Activated CD4-positive, alpha-beta memory T cell treated with anti-CD3 and anti-CD28 coated beads, Interleukin-2, amount 10 ng/mL, durations not matched to agents 7 days and 5 days (primary cell): ENCODE results near the gene MKNK2. TPM values are rescaled to one million over a fixed set of nuclear protein-coding genes. Genes with fewer than 3 reads are reported as not detected.
"Not testable (repeated sequence)": the region's sequence is repeated elsewhere in the genome, so short reads cannot be mapped to it uniquely, and the experiment has no call there.

Experiments
- CTCF ChIA-PET: fragments of 350-600 bp; sonication (Branson Sonifier 250); formaldehyde crosslinking; loops from one replicate; lab custom pipeline; 2021; ENCODE audit warnings: antibody characterized with exemption, inconsistent platforms; lab: Charles Lee
- POLR2A ChIA-PET: fragments of 350-600 bp; sonication (Branson Sonifier 250); formaldehyde crosslinking; loops from one replicate; lab custom pipeline; 2021; ENCODE audit warnings: antibody characterized with exemption; lab: Charles Lee
- DNase-seq: peaks from one replicate; pipeline ENCODE4 v3.0.0-alpha.2; 2020
- H3K27ac Mint-ChIP-seq: one replicate; pipeline ENCODE4 v1.8.0; 2021; ENCODE audit warnings: mild to moderate bottlenecking, mixed read lengths
- H3K27me3 Mint-ChIP-seq: one replicate; pipeline ENCODE4 v1.8.0; 2021; ENCODE audit warnings: mixed read lengths
- H3K36me3 Mint-ChIP-seq: one replicate; pipeline ENCODE4 v1.8.0; 2021; ENCODE audit warnings: low read depth, mixed read lengths
- H3K4me1 Mint-ChIP-seq: one replicate; pipeline ENCODE4 v1.8.0; 2021; ENCODE audit warnings: mixed read lengths
- H3K4me3 Mint-ChIP-seq: one replicate; pipeline ENCODE4 v1.8.0; 2021; ENCODE audit warnings: mild to moderate bottlenecking, mixed read lengths
- H3K9me3 Mint-ChIP-seq: one replicate; pipeline ENCODE4 v1.8.0; 2021; ENCODE audit warnings: mixed read lengths
- total RNA-seq, 2 experiments: library from RNA; stranded (reverse); gene quantifications; one replicate each; pipeline ENCODE4 v1.2.3, GENCODE V29; 2021

MKNK2 gene
- total RNA-seq, 2 experiments from 2014 or later = 239 to 253 TPM

DNA sequence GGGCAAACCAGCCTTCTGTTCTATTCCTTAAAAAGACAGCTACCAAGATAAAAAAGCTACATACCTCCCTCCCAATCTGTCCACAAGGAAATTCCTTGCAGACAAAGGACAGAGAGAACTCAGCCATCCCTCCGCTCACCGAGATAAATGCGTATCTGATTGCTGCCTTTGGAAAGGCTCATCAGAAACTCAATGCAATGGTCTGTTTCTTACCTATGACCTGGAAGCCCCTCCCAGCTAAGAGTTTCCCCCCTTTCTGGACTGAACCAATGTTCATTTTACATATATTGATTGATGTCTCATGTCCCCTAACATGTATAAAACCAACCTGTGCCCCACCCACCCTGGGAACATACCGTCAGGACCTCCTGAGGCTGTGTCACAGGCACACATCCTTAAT lies 47.2 kb downstream of the MKNK2 start:
- Mint-ChIP-seq H3K4me1 (no peaks in the 10 kb centered on the region), H3K9me3 (no peaks in the 10 kb centered on the region), H3K27me3 (no peaks in the 10 kb centered on the region), H3K27ac (no peak overlapping the region), H3K36me3 (peaks cover 9% of the 10 kb centered on the region), H3K4me3 (no peak overlapping the region)
- DNase-seq = no peak
- ChIA-PET POLR2A (no interaction called here), CTCF (interaction anchor here (0.7 kb wide), 1 partner anchor 23 kb away, joined by 5 read pairs; no protein-coding TSS in a partner anchor)

DNA sequence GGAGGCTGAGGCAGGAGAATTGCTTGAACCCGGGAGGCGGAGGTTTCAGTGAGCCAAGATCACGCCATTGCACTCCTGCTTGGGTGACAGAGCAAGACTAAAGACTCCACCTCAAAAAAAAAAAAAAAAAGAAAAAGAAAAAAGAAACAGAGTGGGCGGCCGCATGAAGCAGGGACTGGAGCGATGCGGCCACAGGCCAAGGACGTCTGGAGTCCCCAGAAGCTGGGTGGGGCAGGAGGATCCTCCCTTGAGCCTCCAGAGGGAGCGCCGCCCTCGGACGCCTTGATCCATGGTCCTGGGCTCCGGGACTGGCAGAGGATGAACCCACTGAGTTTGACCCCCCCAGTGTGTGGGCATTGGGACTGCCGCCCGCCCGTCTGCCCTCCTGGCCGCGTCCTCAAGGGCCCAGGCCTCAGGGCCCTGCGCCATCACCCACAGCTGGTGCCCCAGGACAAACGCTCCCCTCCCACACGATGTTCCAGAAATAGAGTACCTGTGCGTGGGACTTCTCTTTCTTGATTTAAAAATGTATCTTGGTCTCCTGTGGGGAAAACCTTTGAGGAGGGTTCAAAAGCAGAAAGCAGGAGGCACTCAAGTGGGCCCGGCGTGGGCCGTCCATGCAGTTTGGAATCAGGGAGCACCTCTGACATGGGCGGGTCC lies 51.1 kb downstream of the MKNK2 start:
- no peak overlapping the region for H3K27ac Mint-ChIP-seq
- CTCF ChIA-PET = no interaction called here
- peaks cover 20% of the 10 kb centered on the region for H3K36me3 Mint-ChIP-seq
- DNase-seq = no peak
- H3K27me3 Mint-ChIP-seq = no peaks in the 10 kb centered on the region
- no peaks in the 10 kb centered on the region for H3K9me3 Mint-ChIP-seq
- no peak overlapping the region for H3K4me3 Mint-ChIP-seq
- POLR2A ChIA-PET = no interaction called here
- peaks cover 3% of the 10 kb centered on the region for H3K4me1 Mint-ChIP-seq

DNA sequence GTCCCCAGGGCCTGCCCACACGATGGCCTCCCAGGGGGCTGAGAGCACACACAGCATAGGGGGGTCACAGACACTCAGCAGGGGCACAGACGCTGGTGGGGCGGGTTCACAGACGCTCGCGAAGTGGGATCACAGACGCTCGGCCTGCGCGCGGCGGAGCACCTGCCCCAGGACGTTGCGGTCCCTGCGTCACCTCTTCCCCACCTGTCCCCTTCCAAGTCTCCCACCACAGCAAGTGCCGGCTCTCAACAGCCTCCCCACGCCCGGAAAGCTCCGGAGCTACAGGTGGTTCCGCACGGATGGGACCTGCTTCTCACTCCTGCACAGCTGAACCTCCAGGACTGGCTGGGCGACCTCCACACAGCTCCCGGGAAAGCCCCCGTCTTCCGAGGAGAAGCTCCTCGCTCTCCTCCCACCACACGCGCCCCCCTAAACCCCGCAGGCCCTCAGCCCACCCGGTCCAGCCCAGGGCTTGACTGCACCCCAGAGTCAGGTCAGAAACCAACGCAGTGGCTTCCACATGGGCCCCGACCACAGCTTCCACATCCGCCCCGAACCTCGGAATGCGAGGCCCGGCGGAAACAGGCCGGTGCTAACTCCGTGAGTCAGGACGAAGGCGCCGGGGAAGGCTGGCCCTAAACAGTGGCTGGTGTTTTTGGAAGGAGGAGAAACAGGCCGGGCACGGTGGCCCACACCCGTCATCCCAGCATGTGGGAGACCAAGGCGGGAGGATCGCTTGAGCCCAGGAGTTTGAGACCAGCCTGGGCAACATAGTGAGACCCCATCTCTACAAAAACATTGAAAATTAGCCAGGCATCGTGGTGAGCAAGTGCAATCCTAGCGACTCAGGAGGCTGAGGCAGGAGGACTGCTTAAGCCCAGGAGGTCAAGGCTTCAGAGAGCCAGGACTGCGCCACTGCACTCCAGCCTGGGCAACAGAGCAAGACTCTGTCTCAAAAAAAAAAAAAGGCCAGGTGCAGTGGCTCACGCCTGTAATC lies 52.0 kb downstream of the MKNK2 start:
- Mint-ChIP-seq H3K4me3 (no peak overlapping the region), H3K4me1 (peaks cover 3% of the 10 kb centered on the region), H3K36me3 (peaks cover 22% of the 10 kb centered on the region), H3K27me3 (no peaks in the 10 kb centered on the region), H3K27ac (no peak overlapping the region), H3K9me3 (no peaks in the 10 kb centered on the region)
- ChIA-PET CTCF (no interaction called here), POLR2A (no interaction called here)
- DNase-seq = no peak

DNA sequence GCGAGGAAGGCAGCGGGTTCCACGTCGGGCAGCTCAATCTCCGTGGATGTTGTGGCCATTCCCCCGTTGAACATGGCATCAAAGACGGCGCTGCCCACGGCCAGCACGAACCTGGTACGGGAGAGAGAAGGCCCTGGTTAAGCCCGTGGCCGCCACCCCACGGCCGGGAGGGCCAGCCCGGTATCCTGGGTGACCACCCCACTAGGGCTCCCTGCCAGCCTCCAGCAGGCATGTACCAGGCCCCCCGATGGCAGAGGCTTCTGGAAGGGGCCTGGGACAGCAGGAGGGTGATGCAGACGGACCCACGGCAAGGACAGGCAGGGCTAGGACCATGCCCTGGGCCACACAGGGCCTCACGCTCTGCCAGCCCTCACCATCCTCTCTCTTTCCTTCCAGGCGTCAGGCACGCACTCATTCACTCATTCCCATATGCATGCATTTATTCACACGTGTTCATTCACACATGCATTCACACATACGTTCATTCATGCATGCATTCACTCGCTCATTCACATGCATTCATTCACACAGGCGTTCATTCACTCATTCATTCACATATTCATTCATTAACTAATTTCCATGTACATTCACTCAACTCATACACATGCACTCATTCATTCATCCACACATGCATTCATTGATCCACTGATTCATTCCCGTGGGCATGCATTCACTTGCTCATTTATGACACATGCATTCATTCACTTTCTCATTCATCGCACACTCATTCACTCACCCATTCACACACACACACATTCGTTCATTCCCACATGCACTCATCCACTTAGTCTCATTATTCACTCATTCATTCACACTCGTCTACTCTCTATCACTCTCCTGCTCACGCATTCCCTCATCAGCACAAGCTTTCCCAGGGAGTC lies 53.5 kb downstream of the MKNK2 start:
- CTCF ChIA-PET = no interaction called here
- peaks cover 23% of the 10 kb centered on the region for H3K36me3 Mint-ChIP-seq

GRCh38 chr19:1992759-1993260 lies 58.2 kb downstream of the MKNK2 start:
- POLR2A ChIA-PET = no interaction called here
- H3K27ac Mint-ChIP-seq = no peak overlapping the region
- peaks cover 2% of the 10 kb centered on the region for H3K4me1 Mint-ChIP-seq
- H3K36me3 Mint-ChIP-seq = peaks cover 22% of the 10 kb centered on the region
- H3K4me3 Mint-ChIP-seq = no peak overlapping the region
- CTCF ChIA-PET = no interaction called here
- no peaks in the 10 kb centered on the region for H3K27me3 Mint-ChIP-seq
- no peak for DNase-seq
- H3K9me3 Mint-ChIP-seq = no peaks in the 10 kb centered on the region

More for the DNA sequence above, 53.5 kb downstream of the MKNK2 start:
- no peak overlapping the region for H3K4me3 Mint-ChIP-seq
- no peak for DNase-seq
- H3K27ac Mint-ChIP-seq = no peak overlapping the region
- POLR2A ChIA-PET = no interaction called here
- H3K4me1 Mint-ChIP-seq = peaks cover 3% of the 10 kb centered on the region
- no peaks in the 10 kb centered on the region for H3K27me3 Mint-ChIP-seq
- no peaks in the 10 kb centered on the region for H3K9me3 Mint-ChIP-seq

GRCh38 chr19:1991018-1991913 lies 59.8 kb downstream of the MKNK2 start:
- POLR2A ChIA-PET = no interaction called here
- H3K4me3 Mint-ChIP-seq = no peak overlapping the region
- no peaks in the 10 kb centered on the region for H3K27me3 Mint-ChIP-seq
- H3K27ac Mint-ChIP-seq = no peak overlapping the region
- DNase-seq = no peak
- H3K9me3 Mint-ChIP-seq = no peaks in the 10 kb centered on the region
- H3K36me3 Mint-ChIP-seq = peaks cover 25% of the 10 kb centered on the region
- CTCF ChIA-PET = no interaction called here
- H3K4me1 Mint-ChIP-seq = no peaks in the 10 kb centered on the region

DNA sequence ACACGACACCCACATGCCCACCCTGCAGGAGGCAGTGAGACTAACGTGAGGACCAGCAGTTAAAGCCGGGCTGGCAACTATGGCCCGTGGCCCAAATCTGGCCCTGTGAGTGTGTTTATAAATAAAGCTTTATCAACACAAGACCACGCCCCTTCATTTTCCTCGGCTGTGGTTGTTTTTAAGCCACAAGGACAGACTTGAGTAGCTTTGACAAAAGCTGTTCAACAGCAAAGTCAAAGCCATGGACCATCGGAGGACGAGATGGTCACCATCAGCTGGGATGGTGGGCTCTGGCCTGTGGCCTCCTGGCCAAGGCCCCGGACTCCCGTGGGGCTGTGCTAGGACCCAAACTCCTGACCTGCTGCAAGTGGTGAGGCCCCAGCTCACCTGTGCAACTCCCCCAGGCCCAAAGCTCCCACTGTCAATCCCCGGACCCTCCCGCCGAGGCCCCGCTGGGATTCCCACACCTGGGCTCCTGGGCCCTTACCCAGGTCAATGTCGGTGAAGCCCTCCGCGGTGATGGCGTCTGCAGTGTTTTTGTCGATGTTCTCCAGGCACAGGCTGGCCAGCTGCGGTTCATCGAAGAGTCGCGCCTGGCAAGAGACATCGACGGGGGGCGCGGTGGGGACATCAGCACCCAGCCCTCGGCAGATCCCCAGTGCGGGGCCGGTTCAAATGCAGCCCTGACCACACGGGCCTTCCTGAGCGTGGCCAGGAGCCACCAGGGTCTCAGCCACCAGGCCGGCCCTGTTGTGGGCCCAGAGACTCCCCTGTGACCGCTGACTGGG lies 60.6 kb downstream of the MKNK2 start:
- ChIA-PET CTCF (interaction anchor here (0.7 to 1.1 kb wide), 2 partner anchors 14 to 44 kb away, joined by 3 to 5 read pairs; no protein-coding TSS in a partner anchor), POLR2A (no interaction called here)
- no peaks in the 10 kb centered on the region for H3K27me3 Mint-ChIP-seq
- H3K9me3 Mint-ChIP-seq = no peaks in the 10 kb centered on the region
- peaks cover 21% of the 10 kb centered on the region for H3K36me3 Mint-ChIP-seq
- no peak for DNase-seq
- no peak overlapping the region for H3K27ac Mint-ChIP-seq
- H3K4me3 Mint-ChIP-seq = no peak overlapping the region
- no peaks in the 10 kb centered on the region for H3K4me1 Mint-ChIP-seq

- no peak overlapping the region for H3K4me3 Mint-ChIP-seq
- no peaks in the 10 kb centered on the region for H3K27me3 Mint-ChIP-seq
- no peaks in the 10 kb centered on the region for H3K9me3 Mint-ChIP-seq
- H3K4me1 Mint-ChIP-seq = no peaks in the 10 kb centered on the region
- H3K36me3 Mint-ChIP-seq = peaks cover 25% of the 10 kb centered on the region
- H3K27ac Mint-ChIP-seq = no peak overlapping the region
- CTCF ChIA-PET = interaction anchor here (0.7 to 1.1 kb wide), 2 partner anchors 15 to 44 kb away, joined by 3 to 5 read pairs; no protein-coding TSS in a partner anchor
- POLR2A ChIA-PET = no interaction called here
- DNase-seq = no peak
These were observed 61.4 kb downstream of the MKNK2 start for GRCh38 chr19:1989513-1990229.

GRCh38 chr19:1988464-1988863 lies 62.6 kb downstream of the MKNK2 start:
- CTCF ChIA-PET, H3K4me3 Mint-ChIP-seq, H3K9me3 Mint-ChIP-seq, DNase-seq, H3K27me3 Mint-ChIP-seq, H3K4me1 Mint-ChIP-seq, POLR2A ChIA-PET: not testable (repeated sequence)
- Mint-ChIP-seq H3K36me3 (peaks cover 29% of the 10 kb centered on the region), H3K27ac (peak overlapping the region; percentile 19)
